Prostate gland (tissue), 2 donors: ENCODE measurements around the gene ADNP.

Source experiments
- POLR2AphosphoS5 ChIP-seq: sonication (generic); formaldehyde crosslinking; IDR thresholded peaks from one replicate; pipeline ENCODE4 v1.6.1; 2017; ENCODE audit warnings: antibody characterized with exemption
- TF ChIP-seq, protein P1 (sequence below), 4 experiments: fragments of 200-600 bp in 2 of 4; fragments of 450-650 bp in 2 of 4; sonication (generic) in 2 of 4; IDR thresholded peaks; 1 replicate in 3 of 4; 2 replicates in 1 of 4; pipeline ENCODE4 v1.5.1; 2016 to 2019; ENCODE audit warnings: antibody characterized with exemption in 4 of 4, mild to moderate bottlenecking in 2 of 4, moderate library complexity in 2 of 4

GRCh38 chr20:50928469-50928868, 2.8 kb downstream of the ADNP start:
- TF ChIP-seq, protein P1, sequence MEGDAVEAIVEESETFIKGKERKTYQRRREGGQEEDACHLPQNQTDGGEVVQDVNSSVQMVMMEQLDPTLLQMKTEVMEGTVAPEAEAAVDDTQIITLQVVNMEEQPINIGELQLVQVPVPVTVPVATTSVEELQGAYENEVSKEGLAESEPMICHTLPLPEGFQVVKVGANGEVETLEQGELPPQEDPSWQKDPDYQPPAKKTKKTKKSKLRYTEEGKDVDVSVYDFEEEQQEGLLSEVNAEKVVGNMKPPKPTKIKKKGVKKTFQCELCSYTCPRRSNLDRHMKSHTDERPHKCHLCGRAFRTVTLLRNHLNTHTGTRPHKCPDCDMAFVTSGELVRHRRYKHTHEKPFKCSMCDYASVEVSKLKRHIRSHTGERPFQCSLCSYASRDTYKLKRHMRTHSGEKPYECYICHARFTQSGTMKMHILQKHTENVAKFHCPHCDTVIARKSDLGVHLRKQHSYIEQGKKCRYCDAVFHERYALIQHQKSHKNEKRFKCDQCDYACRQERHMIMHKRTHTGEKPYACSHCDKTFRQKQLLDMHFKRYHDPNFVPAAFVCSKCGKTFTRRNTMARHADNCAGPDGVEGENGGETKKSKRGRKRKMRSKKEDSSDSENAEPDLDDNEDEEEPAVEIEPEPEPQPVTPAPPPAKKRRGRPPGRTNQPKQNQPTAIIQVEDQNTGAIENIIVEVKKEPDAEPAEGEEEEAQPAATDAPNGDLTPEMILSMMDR (IDR thresholded peaks at IDR 0.05): peak in 1 of 4 experiments; percentile 30
- no peak for TF ChIP-seq POLR2AphosphoS5
